HG03039 (cell line): ENCODE results near the gene MSANTD7.
"Not testable (repeated sequence)": the region's sequence is repeated elsewhere in the genome, so short reads cannot be mapped to it uniquely, and the experiment has no call there.

Experiments
- ATAC-seq: cut with Tn5 transposase; IDR thresholded peaks from one replicate; pipeline ENCODE4 v1.9.1; 2021; ENCODE audit warnings: mild to moderate bottlenecking, moderate library complexity; ENCODE audit not compliant: unreplicated experiment

MSANTD7 gene, protein sequence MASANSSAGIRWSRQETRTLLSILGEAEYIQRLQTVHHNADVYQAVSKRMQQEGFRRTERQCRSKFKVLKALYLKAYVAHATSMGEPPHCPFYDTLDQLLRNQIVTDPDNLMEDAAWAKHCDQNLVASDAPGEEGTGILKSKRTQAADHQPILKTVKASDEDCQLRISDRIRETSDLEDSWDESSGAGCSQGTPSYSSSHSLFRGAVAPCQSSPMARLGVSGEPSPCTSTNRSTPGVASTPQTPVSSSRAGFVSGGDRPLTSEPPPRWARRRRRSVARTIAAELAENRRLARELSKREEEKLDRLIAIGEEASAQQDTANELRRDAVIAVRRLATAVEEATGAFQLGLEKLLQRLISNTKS

DNA sequence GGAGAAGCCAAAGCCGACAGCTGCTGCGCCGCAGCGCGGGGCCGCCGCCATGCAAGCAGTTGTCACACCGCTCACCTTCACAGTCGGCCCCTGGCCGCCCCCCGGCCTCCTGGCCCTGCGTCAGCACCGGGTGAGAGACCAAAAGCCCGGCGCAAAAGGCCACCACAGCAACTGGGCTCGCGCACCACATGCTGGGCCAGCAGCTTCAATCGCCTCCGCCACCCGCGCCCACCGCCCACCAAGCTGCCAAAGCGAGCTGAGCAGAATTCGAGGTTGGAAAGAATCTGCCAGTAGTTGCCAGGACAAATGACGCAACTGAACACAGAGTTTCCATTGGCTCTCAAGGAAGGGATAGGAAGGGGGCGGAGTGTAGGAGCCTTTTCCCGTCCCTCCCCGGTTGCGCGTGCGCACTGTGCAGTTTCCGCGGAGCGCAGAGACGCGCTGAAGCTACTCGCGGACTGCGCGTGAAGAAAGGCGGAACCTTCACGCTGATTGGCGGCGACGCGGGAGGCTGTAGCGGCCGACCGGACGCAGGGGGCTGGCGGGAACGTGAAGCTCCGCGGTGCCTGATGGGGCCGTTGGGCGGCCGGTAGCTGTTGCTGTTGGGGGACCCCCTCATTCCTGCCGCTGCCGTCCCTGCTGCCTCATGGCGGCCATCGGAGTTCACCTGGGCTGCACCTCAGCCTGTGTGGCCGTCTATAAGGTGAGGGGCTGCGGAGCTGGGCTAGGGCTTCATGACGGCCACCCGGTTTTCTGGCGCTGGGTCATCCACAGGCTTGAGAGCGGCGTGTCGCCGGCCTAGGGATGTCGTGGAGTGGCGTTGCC, at the start of gene MSANTD7, which contains the start of the genes CDNF and HSPA14:
TSS of gene MSANTD7 (plus strand) at position 550 of the 825 bp plus-strand sequence. CDS start 3,979 bp downstream, outside the sequence.
TSS of gene CDNF (minus strand) at position 281 of the 825 bp plus-strand sequence. CDS start at position 190, 91 bp downstream.
TSS of gene HSPA14 (plus strand) at position 550 of the 825 bp plus-strand sequence. CDS start at position 647, 97 bp downstream.
- peak; percentile 93 for ATAC-seq

DNA sequence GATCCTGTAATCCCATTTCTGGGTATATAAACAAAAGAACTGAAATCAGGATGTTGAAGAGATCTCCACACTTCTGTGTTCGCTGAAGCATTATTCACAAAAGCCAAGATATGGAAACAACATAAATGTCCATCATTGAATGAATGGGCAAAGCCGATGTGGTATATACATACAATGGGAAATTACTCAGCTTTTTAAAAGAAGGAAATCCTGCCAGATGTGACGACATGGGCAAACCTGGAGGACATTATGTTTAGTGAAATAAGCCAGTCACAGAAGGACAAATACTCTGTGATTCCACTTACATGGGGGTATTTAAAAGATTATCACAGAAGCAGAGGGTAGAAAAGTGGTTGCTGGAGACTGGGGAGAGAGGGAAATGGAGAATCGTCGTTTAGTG, 39.5 kb upstream of the MSANTD7 start:
- no peak for ATAC-seq

DNA sequence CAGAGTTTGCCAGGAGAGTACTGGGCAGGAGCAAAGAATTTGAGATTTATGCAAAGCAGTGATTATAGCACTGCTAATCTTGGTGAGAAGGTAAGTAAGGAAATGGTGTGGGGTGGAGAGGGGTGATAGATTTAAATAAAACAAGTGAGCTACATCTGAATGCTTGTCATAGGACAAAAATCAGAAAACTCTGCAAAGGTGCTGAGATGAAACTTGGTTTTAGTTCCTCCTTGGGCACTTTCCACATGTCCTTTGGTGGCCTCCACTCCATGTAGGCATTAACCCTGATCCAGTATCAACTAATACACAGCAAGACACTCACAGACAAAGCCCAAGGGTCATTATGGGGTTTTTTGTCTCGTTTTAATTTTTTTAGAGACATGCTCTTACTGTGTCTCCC, 37.7 kb upstream of the MSANTD7 start:
- no peak for ATAC-seq

DNA sequence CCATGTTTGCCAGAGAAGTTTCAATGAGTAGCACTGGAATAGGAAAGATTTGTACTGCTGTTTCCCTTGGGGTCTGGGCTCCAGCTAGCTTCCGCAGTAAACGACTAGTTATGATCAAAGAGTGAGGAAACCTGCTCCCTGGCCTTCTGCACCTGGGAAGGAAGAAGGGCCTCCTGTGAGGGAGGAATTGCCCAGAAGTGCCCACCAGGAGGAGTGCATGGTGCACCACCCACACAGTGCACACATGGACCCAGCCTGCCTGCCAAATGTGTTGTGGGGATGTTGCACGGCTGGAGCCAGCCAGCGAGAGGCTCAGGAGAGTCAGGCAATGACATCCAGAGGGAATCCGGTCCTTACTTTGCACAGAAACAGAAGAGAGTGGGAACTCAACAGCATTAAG, 36.4 kb upstream of the MSANTD7 start:
- no peak for ATAC-seq

GRCh38 chr10:14803827-14804226, 34.3 kb upstream of the MSANTD7 start:
- ATAC-seq, result no peak

GRCh38 chr10:14806318-14806717, 31.8 kb upstream of the MSANTD7 start:
- no peak for ATAC-seq

GRCh38 chr10:14810969-14811953, 26.8 kb upstream of the MSANTD7 start:
- no peak for ATAC-seq

DNA sequence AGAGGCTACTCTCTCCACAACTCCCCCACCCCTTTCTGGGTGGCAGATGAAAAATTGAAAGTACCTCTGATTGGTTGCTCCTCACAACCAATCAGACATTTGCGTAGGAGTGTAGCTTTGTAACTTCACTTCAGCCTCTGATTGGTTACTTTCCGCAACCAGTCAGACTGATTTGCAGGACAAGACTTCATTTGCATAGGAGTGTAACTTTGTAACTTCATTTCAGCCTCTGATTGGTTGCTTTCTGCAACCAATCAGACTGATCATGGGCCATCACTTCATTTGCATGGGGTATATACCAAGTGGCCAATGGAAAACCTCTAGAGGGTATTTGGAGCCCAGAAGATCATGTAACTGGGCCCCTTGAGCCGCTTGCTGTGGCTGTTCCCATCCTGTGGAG, 25.8 kb upstream of the MSANTD7 start:
- ATAC-seq, result no peak

- no peak for ATAC-seq
These were observed 22.4 kb upstream of the MSANTD7 start for GRCh38 chr10:14815681-14816080.

DNA sequence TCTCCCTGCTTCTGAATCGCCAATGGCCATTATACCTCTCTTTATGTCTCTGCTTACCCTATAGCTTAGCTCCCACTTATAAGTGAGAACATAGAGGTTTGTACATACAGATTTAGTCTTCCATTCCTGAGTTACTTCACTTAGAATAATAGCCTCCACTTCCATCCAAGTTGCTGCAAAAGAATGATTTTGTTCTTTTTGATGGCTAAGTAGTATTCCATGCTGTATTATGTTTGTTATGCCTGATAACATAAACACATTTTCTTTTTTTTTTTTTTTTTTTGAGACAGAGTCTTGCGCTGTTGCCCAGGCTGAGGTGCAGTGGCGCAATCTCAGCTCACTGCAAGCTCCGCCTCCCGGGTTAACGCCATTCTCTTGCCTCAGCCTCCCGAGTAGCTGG, 21.4 kb upstream of the MSANTD7 start:
- not testable (repeated sequence) for ATAC-seq

- ATAC-seq, result no peak
These were observed 17.9 kb upstream of the MSANTD7 start for GRCh38 chr10:14820010-14820774.

GRCh38 chr10:14820775-14821154, 17.3 kb upstream of the MSANTD7 start:
- ATAC-seq, result no peak

DNA sequence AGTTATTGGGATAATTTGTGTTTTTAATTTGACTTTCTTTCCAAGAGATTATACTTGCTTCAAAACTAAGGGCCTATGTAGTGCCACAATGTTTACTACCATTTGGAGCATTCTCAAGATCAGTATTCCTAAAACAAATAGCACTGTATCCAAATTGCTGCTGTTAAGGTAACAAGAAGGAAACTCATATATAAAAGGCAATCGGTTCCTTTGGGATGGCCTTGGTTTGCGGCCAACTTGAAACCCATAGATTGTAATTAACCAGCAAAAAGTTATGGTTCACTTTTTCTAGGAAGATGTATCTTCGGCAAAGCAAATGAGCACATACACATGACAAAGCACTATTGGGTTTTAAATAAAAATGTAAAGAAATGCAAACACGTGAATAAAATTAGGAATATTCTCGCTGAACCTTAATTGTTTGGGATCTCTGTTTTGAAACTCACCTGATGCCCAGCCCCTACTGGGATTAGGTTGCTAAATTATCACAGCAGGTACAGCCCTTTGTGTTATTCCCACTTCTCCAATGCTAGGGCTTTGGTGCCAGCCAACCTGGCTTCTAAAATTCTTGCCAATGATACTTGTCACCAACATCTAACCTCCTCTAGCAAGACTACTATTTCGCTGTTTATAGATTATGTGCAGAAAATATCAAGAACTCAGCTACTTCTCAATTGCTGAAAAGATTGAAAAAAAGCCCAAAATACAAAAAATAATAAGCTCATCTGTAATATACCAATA, 16.3 kb upstream of the MSANTD7 start:
- ATAC-seq, result no peak

- no peak for ATAC-seq
These were observed 15.0 kb upstream of the MSANTD7 start for GRCh38 chr10:14822879-14823755.

GRCh38 chr10:14823966-14824365, 14.1 kb upstream of the MSANTD7 start:
- ATAC-seq, result no peak

- ATAC-seq, result no peak
These were observed 11.9 kb upstream of the MSANTD7 start for GRCh38 chr10:14826076-14826829.

GRCh38 chr10:14833106-14833505, 5.0 kb upstream of the MSANTD7 start:
- no peak for ATAC-seq
